ENCODE results near the gene UGT1A7.
"Not testable (repeated sequence)": the region's sequence is repeated elsewhere in the genome, so short reads cannot be mapped to it uniquely, and the experiment has no call there.

UGT1A7 gene

DNA sequence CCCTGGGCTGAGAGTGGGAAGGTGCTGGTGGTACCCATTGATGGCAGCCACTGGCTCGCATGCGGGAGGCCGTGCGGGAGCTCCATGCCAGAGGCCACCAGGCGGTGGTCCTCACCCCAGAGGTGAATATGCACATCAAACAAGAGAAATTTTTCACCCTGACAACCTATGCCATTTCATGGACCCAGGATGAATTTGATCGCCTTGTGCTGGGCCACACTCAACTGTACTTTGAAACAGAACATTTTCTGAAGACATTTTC, 65.5 kb downstream of the UGT1A7 start:
- TF ChIP-seq, protein P1, sequence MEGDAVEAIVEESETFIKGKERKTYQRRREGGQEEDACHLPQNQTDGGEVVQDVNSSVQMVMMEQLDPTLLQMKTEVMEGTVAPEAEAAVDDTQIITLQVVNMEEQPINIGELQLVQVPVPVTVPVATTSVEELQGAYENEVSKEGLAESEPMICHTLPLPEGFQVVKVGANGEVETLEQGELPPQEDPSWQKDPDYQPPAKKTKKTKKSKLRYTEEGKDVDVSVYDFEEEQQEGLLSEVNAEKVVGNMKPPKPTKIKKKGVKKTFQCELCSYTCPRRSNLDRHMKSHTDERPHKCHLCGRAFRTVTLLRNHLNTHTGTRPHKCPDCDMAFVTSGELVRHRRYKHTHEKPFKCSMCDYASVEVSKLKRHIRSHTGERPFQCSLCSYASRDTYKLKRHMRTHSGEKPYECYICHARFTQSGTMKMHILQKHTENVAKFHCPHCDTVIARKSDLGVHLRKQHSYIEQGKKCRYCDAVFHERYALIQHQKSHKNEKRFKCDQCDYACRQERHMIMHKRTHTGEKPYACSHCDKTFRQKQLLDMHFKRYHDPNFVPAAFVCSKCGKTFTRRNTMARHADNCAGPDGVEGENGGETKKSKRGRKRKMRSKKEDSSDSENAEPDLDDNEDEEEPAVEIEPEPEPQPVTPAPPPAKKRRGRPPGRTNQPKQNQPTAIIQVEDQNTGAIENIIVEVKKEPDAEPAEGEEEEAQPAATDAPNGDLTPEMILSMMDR (IDR thresholded peaks at IDR 0.05; ENCODE audit: control insufficient read depth, insufficient read depth, low read depth, low read length, missing control alignments): no peak
- no peak overlapping the region for H3K4me3 ChIP-seq (ENCODE audit: control insufficient read depth, low read depth, low read length)
- no peak for DNase-seq (ENCODE audit: low read depth)

- not testable (repeated sequence) for H3K4me3 ChIP-seq (ENCODE audit: control insufficient read depth, low read depth, low read length); DNase-seq (ENCODE audit: low read depth)
Measured at GRCh38 chr2:233750689-233751088, 69.0 kb downstream of the UGT1A7 start.

DNA sequence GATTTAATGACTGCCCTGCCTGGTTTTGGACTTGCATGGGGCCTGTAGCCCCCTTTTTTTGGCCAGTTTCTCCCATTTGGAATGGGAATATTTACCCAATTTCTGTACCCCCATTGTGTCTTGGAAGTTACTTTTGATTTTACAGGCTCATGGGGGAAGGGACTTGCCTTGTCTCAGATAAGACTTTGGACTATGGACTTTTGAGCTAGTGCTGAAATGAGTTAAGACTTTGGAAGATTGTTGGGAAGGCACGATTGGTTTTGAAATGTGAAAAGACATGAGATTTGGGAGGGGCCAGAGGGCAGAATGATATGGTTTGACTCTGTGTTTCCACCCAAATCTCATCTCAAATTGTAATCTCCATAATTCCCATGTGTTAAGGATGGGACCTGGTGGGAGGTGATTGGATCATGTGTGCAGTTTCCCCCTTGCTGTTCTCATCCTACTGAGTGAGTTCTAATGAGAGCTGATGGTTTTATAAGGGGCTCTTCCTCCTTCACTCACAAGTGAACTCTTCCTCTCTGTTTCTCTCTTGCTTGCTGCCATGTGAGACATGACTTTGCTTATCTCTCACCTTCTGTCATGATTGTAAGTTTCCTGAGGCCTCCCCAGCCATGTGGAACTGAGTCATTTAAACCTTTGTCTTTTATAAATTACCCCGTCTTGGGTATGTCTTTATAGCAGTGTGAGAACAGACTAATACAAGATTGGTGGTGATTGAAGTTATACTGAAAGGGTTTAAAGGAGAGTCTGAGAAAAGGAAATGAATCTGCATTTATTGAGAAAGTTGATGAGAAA, 69.7 kb downstream of the UGT1A7 start:
- not testable (repeated sequence) for H3K4me3 ChIP-seq (ENCODE audit: control insufficient read depth, low read depth, low read length); DNase-seq (ENCODE audit: low read depth)

GRCh38 chr2:233754872-233755611, 73.3 kb downstream of the UGT1A7 start:
- TF ChIP-seq, protein P1 (IDR thresholded peaks at IDR 0.05; ENCODE audit: control insufficient read depth, insufficient read depth, low read depth, low read length, missing control alignments): no peak
- H3K4me3 ChIP-seq (ENCODE audit: control insufficient read depth, low read depth, low read length): no peak overlapping the region
- DNase-seq (ENCODE audit: low read depth): no peak

GRCh38 chr2:233756429-233757081, 74.9 kb downstream of the UGT1A7 start:
- TF ChIP-seq, protein P1 (IDR thresholded peaks at IDR 0.05; ENCODE audit: control insufficient read depth, insufficient read depth, low read depth, low read length, missing control alignments): no peak
- no peak for DNase-seq (ENCODE audit: low read depth)
- no peak overlapping the region for H3K4me3 ChIP-seq (ENCODE audit: control insufficient read depth, low read depth, low read length)

- TF ChIP-seq, protein P1 (IDR thresholded peaks at IDR 0.05; ENCODE audit: control insufficient read depth, insufficient read depth, low read depth, low read length, missing control alignments): no peak
- no peak overlapping the region for H3K4me3 ChIP-seq (ENCODE audit: control insufficient read depth, low read depth, low read length)
- DNase-seq (ENCODE audit: low read depth): no peak
Measured at GRCh38 chr2:233758141-233758540, 76.4 kb downstream of the UGT1A7 start.

- no peak overlapping the region for H3K4me3 ChIP-seq (ENCODE audit: control insufficient read depth, low read depth, low read length)
- DNase-seq (ENCODE audit: low read depth): no peak
- TF ChIP-seq, protein P1 (IDR thresholded peaks at IDR 0.05; ENCODE audit: control insufficient read depth, insufficient read depth, low read depth, low read length, missing control alignments): no peak
Measured at GRCh38 chr2:233758849-233759248, 77.1 kb downstream of the UGT1A7 start.
